ENCODE data around the gene FREM2. TPM values are rescaled to one million over a fixed set of nuclear protein-coding genes. Genes with fewer than 3 reads are reported as not detected.

FREM2 gene
- total and polyA plus RNA-seq, 2 of the 13 experiments (the other 11 are each of a cell fraction or from before 2014, with no cell fraction given): not detected

DNA sequence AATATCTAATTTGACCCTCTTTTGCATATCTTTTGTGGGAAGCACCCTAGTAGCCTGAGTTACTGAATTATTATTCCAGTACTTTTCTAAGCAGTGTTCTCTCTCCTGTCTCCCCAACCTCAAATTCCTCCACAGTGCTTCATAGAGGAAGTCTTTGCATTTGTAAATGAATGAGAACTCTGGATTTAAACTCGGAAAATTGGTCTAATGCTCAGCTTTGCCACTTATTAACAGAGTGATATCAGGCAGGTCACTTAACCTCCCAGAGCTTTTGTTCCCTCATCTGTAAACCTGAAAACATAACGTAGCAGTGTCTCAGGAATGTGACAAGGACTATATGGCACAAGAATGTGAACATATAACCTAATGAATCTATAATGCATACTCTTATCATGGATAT, 26.2 kb downstream of the FREM2 start:
- H3K9me3 ChIP-seq (ENCODE audit: low read length): no peaks in the 10 kb centered on the region
- ChIA-PET CTCF (ENCODE audit: low intra/inter-chr PET ratio, low total read pairs) (no interaction called here), POLR2A (no interaction called here)
- no peaks in the 10 kb centered on the region for H4K20me1 ChIP-seq (ENCODE audit: insufficient read depth, low read length)
- no peak overlapping the region for H3K4me3 ChIP-seq (replicated peaks in 1 of 3; ENCODE audit: insufficient read depth in 1 of 3, low read depth in 2 of 3, low read length in 3 of 3)
- H3K9ac ChIP-seq (ENCODE audit: insufficient read depth, low read depth, low read length): no peak overlapping the region
- H3K27ac ChIP-seq (ENCODE audit: extremely low read length, insufficient read depth, low read length): no peak overlapping the region
- intact Hi-C loops (cut with micrococcal nuclease; ENCODE audit: unreplicated experiment): no loop called here
- no peak for ATAC-seq
- in situ Hi-C loops (cut with HindIII; ENCODE audit: extremely low pct_ligation_motif_present, low pct_unique_long_range_greater_than_20kb): no loop called here
- TF ChIP-seq EED (CRISPR knock-in tag; IDR thresholded peaks at IDR 0.05): no peak
- H3K36me3 ChIP-seq (replicated peaks in 1 of 2; ENCODE audit: control insufficient read depth in 1 of 2, insufficient read depth in 2 of 2, low read length in 2 of 2): no peaks in the 10 kb centered on the region
- no peaks in the 10 kb centered on the region; a peak in 1 of 5 replicates for H3K27me3 ChIP-seq (ENCODE audit: control insufficient read depth in 1 of 2, insufficient read depth in 2 of 2, low read length in 2 of 2)
- DNase-seq (ENCODE audit: low spot score): no peak
- H3K79me2 ChIP-seq (ENCODE audit: insufficient read depth, low read length): no peaks in the 10 kb centered on the region
- no peaks in the 10 kb centered on the region for H3K4me1 ChIP-seq (ENCODE audit: insufficient read depth, low read length)
- BruUV-seq (replicated peaks): no TSS peak
- no peak for FAIRE-seq
- H3K4me2 ChIP-seq (ENCODE audit: low read depth, low read length): no peak overlapping the region
- H2AFZ ChIP-seq (ENCODE audit: low read length): no peak overlapping the region
- 2% methylated on average over 2 of the region's 2 CpGs for WGBS (ENCODE audit: low lambda C conversion rate)

DNA sequence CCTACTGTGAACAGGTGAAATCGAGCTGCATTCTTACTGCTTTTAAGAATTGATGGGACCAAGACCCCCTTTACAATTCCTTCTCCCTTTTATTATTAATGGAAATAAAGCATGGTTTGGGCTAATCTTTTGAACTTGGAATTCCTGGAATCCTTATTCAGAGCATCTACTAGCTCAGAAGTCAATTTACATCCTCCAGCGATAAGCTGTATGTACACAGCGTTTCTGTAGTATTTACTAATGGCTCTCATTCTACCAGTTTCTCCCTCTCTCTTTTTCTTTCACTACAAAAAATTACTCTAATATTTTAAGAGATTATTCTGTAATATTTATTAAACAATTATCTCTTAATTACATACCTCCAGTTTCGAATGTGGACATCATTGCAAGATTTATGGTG, 31.5 kb downstream of the FREM2 start:
- H3K4me2 ChIP-seq (ENCODE audit: low read depth, low read length): no peak overlapping the region
- ChIA-PET CTCF (ENCODE audit: low intra/inter-chr PET ratio, low total read pairs) (no interaction called here), POLR2A (no interaction called here)
- no peaks in the 10 kb centered on the region for H3K79me2 ChIP-seq (ENCODE audit: insufficient read depth, low read length)
- H3K4me3 ChIP-seq (replicated peaks in 1 of 3; ENCODE audit: insufficient read depth in 1 of 3, low read depth in 2 of 3, low read length in 3 of 3): no peak overlapping the region
- no peaks in the 10 kb centered on the region for H3K9me3 ChIP-seq (ENCODE audit: low read length)
- intact Hi-C loops (cut with micrococcal nuclease; ENCODE audit: unreplicated experiment) (no loop called here), in situ Hi-C loops (cut with HindIII; ENCODE audit: extremely low pct_ligation_motif_present, low pct_unique_long_range_greater_than_20kb) (no loop called here)
- WGBS (ENCODE audit: low lambda C conversion rate): 16% methylated on average over 4 of the region's 4 CpGs
- H3K9ac ChIP-seq (ENCODE audit: insufficient read depth, low read depth, low read length): no peak overlapping the region
- H3K27me3 ChIP-seq (ENCODE audit: control insufficient read depth in 1 of 2, insufficient read depth in 2 of 2, low read length in 2 of 2): no peaks in the 10 kb centered on the region
- no peak overlapping the region for H2AFZ ChIP-seq (ENCODE audit: low read length)
- ATAC-seq (no peak), FAIRE-seq (no peak), DNase-seq (ENCODE audit: low spot score) (no peak)
- no peaks in the 10 kb centered on the region for H4K20me1 ChIP-seq (ENCODE audit: insufficient read depth, low read length)
- TF ChIP-seq ZNF720 (CRISPR knock-in tag; IDR thresholded peaks at IDR 0.05): no peak
- no peak for TF ChIP-seq NFE2 (CRISPR knock-in tag; IDR thresholded peaks at IDR 0.05)
- no peak for TF ChIP-seq STAG1 (CRISPR knock-in tag; IDR thresholded peaks at IDR 0.05)
- no peak for TF ChIP-seq ETV6 (CRISPR knock-in tag; conservative IDR thresholded peaks at IDR 0.05)
- TF ChIP-seq ZIK1 (CRISPR knock-in tag; IDR thresholded peaks at IDR 0.05; ENCODE audit: borderline replicate concordance, low read depth): no peak
- TF ChIP-seq, protein P1, sequence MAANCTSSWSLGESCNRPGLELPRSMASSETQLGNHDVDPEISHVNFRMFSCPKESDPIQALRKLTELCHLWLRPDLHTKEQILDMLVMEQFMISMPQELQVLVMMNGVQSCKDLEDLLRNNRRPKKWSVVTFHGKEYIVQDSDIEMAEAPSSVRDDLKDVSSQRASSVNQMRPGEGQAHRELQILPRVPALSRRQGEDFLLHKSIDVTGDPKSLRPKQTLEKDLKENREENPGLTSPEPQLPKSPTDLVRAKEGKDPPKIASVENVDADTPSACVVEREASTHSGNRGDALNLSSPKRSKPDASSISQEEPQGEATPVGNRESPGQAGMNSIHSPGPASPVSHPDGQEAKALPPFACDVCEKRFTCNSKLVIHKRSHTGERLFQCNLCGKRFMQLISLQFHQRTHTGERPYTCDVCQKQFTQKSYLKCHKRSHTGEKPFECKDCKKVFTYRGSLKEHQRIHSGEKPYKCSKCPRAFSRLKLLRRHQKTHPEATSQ (CRISPR knock-in tag; IDR thresholded peaks at IDR 0.05; ENCODE audit: borderline replicate concordance): no peak
- TF ChIP-seq KLF11 (CRISPR knock-in tag; IDR thresholded peaks at IDR 0.05): no peak
- no peak for TF ChIP-seq ZSCAN22 (CRISPR knock-in tag; IDR thresholded peaks at IDR 0.05)
- TF ChIP-seq ZNF878 (CRISPR knock-in tag; IDR thresholded peaks at IDR 0.05): no peak
- no peak for TF ChIP-seq PCBP2 (optimal IDR thresholded peaks at IDR 0.05; ENCODE audit: low read depth, low read length, poor library complexity, severe bottlenecking)
- TF ChIP-seq ZBTB42 (CRISPR knock-in tag; IDR thresholded peaks at IDR 0.05): no peak
- no peak for TF ChIP-seq GZF1 (CRISPR knock-in tag; IDR thresholded peaks at IDR 0.05)
- TF ChIP-seq NCOA5 (CRISPR knock-in tag; IDR thresholded peaks at IDR 0.05): no peak
- H3K27ac ChIP-seq (ENCODE audit: extremely low read length, insufficient read depth, low read length): no peak overlapping the region
- BruUV-seq (replicated peaks): no TSS peak
- no peaks in the 10 kb centered on the region for H3K4me1 ChIP-seq (ENCODE audit: insufficient read depth, low read length)
- H3K36me3 ChIP-seq (replicated peaks in 1 of 2; ENCODE audit: control insufficient read depth in 1 of 2, insufficient read depth in 2 of 2, low read length in 2 of 2): no peaks in the 10 kb centered on the region
